ENCODE measurements around the gene CPAMD8.

The CPAMD8 gene

DNA sequence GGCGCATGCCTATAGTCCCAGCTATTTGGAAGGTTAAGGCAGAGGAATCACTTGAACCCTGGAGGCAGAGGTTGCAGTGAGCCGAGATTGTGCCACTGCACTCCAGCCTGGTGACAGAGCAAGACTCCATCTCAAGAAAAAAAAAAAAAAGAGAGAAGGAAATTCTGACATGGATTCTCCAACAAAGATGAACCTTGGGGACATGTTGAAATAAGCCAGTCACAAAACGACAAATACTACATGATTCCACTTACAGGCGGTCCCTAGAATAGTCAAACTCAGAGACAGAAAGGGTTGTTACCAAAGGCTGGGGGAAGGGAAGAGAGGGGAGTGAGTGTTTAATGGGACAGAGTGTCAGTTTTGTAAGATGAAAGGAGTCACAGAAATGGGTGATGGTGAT is 71.4 kb downstream of the CPAMD8 start:
- DNase-seq (ENCODE audit: extremely low read depth, low read depth) = no peak
- TF ChIP-seq, protein P1, sequence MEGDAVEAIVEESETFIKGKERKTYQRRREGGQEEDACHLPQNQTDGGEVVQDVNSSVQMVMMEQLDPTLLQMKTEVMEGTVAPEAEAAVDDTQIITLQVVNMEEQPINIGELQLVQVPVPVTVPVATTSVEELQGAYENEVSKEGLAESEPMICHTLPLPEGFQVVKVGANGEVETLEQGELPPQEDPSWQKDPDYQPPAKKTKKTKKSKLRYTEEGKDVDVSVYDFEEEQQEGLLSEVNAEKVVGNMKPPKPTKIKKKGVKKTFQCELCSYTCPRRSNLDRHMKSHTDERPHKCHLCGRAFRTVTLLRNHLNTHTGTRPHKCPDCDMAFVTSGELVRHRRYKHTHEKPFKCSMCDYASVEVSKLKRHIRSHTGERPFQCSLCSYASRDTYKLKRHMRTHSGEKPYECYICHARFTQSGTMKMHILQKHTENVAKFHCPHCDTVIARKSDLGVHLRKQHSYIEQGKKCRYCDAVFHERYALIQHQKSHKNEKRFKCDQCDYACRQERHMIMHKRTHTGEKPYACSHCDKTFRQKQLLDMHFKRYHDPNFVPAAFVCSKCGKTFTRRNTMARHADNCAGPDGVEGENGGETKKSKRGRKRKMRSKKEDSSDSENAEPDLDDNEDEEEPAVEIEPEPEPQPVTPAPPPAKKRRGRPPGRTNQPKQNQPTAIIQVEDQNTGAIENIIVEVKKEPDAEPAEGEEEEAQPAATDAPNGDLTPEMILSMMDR (IDR thresholded peaks at IDR 0.05; ENCODE audit: low read depth, low read length) = no peak

DNA sequence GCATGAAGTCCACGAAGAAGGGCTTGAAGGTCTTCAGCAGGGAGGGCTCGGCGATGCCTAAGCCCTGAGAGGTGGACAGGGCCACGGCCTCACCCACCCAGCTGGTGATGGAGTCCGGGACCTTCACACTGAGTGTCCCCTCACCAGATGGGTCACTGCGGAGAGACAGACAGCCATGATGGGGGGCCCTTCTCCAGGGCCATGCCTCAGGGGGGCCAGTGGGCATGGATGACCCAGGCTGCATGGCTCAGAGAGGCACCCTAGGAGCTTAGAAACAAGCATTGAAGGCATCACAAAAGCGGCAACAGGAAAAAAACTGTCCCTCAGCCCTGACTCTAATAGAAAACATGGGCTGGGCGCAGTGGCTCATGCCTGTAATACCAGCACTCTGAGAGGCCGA is 74.6 kb downstream of the CPAMD8 start:
- no peak for DNase-seq (ENCODE audit: extremely low read depth, low read depth)
- TF ChIP-seq, protein P1 (IDR thresholded peaks at IDR 0.05; ENCODE audit: low read depth, low read length) = no peak

DNA sequence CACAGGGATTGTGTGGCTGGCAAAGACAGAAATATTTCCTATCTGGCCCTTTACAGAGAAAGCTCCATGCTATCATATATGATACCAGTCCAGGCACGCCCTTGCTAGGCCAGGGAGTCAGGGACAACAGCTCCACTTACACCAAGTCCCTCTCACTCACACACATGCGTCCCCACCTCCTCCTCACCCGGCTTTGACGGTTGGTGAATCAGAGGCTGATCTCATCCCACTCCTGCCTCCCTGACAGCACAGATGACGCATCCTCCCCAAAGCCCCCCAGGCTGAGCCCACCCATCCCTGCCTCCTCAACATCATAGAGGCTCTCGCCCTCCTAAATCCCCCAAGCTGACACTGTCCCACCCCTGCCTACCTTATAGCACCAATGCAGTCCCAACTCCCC is 75.1 kb downstream of the CPAMD8 start:
- no peak for DNase-seq (ENCODE audit: extremely low read depth, low read depth)

DNA sequence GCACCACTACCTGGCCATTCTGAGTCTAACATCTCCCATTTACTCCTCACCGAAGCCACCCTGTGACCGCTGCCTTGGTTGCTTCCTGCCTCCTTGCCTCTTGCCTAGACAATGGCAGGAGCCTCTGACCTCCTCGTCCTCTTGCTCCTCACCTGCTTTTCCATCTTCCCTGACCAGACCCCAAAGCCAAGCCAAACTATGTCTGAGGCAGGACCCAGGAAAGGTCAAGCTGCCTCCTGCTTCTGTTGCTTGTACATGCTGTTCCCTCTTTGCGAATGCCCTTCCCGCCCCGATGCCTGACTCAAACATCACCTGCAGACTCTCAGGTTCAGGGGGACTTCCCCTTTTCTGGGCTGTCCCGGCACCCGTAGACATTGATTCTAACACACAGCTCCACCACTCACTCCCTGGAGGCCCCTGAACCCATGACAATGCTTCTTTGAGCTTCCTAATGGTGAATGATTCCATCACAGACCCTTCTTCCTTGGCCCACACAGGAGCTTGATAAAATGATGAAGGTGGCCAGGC is 77.0 kb downstream of the CPAMD8 start:
- TF ChIP-seq, protein P1 (IDR thresholded peaks at IDR 0.05; ENCODE audit: low read depth, low read length) = no peak
- DNase-seq (ENCODE audit: extremely low read depth, low read depth) = no peak

More for the DNA sequence above, 75.1 kb downstream of the CPAMD8 start:
- TF ChIP-seq, protein P1 (IDR thresholded peaks at IDR 0.05; ENCODE audit: low read depth, low read length) = no peak

DNA sequence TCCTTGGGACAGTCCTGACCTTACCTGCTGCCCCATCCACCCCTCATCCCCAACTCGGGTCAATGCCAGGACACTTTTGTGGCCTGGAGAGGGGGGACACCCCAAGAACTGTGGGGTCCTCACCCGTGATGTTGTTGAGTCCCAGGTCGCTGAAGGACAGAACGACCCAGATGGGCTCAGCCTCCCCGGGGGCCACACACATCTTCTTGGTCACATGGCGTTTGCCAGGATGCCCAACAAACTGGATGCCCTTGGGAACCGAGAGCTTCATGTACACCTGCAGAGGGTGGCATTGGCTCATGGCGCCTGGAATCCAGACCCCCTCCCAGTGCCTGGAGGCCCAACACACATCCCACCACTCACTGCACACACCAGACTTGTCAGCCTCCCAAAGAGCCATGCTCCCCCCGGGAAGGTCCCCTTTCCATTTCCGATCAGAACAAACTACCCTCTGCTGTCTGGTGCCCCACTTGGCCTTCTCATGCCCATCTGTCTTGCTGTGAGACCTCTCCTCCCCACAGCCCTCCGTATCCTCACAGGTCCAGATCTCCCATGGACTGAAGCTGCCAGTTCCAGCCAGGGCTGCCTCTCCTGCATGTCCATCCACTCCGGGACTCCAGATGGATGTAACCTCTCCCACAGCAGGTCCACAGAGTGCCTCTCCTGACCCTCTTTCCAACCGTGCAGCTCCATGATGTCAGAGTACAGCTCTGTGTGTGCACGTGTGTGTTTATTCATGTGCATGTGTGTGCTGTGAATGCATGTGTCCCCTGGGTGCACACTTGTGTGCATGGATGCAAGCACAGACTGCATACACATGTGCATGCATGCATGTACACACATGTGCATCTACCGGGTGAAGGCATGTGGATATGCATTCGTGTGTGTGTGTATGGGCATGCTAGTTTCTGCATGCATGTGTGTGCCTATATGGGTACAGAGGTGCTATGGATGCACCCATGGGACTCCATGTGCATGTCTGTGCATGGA is 79.4 kb downstream of the CPAMD8 start:
- TF ChIP-seq, protein P1 (IDR thresholded peaks at IDR 0.05; ENCODE audit: low read depth, low read length) = no peak

DNA sequence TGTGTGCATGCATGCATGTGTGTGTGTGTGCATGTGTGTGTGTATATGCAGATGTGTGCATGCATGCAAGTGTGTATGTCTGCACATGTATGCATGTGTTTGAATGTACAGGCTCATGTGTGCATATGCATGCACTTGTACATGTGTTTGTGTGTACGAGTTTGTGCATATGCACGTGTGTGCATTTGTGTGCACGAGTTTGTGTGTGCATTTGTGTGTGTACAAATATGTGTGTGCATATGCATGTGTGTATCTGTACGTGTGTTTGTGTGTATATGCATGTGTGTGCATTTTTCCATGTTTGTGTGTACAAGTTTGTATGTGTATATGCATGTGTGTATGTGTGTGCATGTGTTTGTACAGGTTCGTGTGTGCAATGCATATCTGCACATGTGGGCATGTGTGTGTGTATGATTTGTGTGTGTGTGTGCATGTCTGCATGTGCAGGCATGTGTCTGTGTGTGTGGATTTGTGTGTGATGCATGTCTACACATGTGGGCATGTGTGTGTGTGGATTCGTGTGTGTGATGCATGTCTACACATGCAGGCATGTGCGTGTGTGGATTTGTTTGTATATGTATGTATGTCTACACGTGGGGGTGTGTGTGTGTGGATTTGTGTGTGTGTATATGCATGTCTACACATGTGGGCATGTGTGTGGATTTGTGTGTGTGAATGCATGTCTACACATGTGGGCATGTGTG is 80.7 kb downstream of the CPAMD8 start:
- no peak for DNase-seq (ENCODE audit: extremely low read depth, low read depth)
- TF ChIP-seq, protein P1 (IDR thresholded peaks at IDR 0.05; ENCODE audit: low read depth, low read length) = no peak

More for the DNA sequence above, 79.4 kb downstream of the CPAMD8 start:
- DNase-seq (ENCODE audit: extremely low read depth, low read depth) = no peak

DNA sequence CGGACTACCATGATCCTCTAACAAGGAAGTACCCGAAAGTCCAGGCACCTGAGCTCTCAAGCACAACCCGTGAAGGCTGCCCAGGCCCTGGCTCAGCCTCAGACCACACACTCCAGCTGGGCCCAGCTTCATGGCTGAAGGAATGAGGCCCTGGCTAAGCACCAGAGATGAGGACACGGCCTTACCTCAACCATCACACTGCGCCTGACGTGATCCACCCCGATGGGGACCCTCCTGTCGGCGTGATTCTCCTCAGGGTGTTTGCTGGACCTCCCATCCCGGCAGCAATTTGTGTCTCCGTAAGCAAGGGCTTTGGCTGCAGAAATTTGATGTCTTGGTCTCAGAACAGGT is 81.3 kb downstream of the CPAMD8 start:
- DNase-seq (ENCODE audit: extremely low read depth, low read depth) = no peak
- TF ChIP-seq, protein P1 (IDR thresholded peaks at IDR 0.05; ENCODE audit: low read depth, low read length) = no peak
